Measurements from ENCODE around the gene DLG2.

- TF ChIP-seq CTCF (IDR thresholded peaks at IDR 0.05) (no peak), POLR2A (IDR thresholded peaks at IDR 0.05) (no peak)
Measured at GRCh38 chr11:83721263-83721662, 1905.9 kb downstream of the DLG2 start.

Measured in tibial nerve (tissue), 3 donors.